Measurements from ENCODE around the gene ARL14EP.

DNA sequence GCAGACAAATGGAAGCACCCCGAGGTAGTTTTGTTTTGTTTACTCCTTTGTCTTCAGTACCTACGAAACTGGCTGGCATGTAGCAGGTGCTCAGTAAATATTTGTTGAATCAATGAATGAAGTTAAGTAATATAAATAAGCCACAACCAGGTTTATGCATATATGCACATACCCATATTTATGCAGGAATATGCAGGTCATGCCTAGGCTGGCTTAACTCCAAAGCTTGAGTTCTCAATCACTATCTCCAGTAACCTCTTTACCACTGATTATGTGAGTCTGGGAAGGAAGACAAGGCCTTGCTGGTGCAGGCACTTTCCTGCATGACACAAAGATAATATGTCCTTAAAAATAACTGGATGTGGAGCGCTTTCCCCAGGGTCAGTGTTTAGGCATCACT, 27.5 kb downstream of the ARL14EP start:
- TF ChIP-seq, protein P1, sequence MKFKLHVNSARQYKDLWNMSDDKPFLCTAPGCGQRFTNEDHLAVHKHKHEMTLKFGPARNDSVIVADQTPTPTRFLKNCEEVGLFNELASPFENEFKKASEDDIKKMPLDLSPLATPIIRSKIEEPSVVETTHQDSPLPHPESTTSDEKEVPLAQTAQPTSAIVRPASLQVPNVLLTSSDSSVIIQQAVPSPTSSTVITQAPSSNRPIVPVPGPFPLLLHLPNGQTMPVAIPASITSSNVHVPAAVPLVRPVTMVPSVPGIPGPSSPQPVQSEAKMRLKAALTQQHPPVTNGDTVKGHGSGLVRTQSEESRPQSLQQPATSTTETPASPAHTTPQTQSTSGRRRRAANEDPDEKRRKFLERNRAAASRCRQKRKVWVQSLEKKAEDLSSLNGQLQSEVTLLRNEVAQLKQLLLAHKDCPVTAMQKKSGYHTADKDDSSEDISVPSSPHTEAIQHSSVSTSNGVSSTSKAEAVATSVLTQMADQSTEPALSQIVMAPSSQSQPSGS (CRISPR knock-in tag; IDR thresholded peaks at IDR 0.05; ENCODE audit: borderline replicate concordance, low read depth): no peak
- TF ChIP-seq, protein P2, sequence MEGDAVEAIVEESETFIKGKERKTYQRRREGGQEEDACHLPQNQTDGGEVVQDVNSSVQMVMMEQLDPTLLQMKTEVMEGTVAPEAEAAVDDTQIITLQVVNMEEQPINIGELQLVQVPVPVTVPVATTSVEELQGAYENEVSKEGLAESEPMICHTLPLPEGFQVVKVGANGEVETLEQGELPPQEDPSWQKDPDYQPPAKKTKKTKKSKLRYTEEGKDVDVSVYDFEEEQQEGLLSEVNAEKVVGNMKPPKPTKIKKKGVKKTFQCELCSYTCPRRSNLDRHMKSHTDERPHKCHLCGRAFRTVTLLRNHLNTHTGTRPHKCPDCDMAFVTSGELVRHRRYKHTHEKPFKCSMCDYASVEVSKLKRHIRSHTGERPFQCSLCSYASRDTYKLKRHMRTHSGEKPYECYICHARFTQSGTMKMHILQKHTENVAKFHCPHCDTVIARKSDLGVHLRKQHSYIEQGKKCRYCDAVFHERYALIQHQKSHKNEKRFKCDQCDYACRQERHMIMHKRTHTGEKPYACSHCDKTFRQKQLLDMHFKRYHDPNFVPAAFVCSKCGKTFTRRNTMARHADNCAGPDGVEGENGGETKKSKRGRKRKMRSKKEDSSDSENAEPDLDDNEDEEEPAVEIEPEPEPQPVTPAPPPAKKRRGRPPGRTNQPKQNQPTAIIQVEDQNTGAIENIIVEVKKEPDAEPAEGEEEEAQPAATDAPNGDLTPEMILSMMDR (IDR thresholded peaks at IDR 0.05): no peak
- TF ChIP-seq GRHL2 (CRISPR knock-in tag; IDR thresholded peaks at IDR 0.05; ENCODE audit: insufficient replicate concordance, severe bottlenecking): no peak
- TF ChIP-seq, protein P3, sequence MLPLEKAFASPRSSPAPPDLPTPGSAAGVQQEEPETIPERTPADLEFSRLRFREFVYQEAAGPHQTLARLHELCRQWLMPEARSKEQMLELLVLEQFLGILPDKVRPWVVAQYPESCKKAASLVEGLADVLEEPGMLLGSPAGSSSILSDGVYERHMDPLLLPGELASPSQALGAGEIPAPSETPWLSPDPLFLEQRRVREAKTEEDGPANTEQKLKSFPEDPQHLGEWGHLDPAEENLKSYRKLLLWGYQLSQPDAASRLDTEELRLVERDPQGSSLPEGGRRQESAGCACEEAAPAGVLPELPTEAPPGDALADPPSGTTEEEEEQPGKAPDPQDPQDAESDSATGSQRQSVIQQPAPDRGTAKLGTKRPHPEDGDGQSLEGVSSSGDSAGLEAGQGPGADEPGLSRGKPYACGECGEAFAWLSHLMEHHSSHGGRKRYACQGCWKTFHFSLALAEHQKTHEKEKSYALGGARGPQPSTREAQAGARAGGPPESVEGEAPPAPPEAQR (CRISPR knock-in tag; IDR thresholded peaks at IDR 0.05): no peak
- TF ChIP-seq SP1 (CRISPR knock-in tag; conservative IDR thresholded peaks at IDR 0.05): no peak
- TF ChIP-seq RELA (CRISPR knock-in tag; IDR thresholded peaks at IDR 0.05; ENCODE audit: borderline replicate concordance): no peak
- TF ChIP-seq, protein P4, sequence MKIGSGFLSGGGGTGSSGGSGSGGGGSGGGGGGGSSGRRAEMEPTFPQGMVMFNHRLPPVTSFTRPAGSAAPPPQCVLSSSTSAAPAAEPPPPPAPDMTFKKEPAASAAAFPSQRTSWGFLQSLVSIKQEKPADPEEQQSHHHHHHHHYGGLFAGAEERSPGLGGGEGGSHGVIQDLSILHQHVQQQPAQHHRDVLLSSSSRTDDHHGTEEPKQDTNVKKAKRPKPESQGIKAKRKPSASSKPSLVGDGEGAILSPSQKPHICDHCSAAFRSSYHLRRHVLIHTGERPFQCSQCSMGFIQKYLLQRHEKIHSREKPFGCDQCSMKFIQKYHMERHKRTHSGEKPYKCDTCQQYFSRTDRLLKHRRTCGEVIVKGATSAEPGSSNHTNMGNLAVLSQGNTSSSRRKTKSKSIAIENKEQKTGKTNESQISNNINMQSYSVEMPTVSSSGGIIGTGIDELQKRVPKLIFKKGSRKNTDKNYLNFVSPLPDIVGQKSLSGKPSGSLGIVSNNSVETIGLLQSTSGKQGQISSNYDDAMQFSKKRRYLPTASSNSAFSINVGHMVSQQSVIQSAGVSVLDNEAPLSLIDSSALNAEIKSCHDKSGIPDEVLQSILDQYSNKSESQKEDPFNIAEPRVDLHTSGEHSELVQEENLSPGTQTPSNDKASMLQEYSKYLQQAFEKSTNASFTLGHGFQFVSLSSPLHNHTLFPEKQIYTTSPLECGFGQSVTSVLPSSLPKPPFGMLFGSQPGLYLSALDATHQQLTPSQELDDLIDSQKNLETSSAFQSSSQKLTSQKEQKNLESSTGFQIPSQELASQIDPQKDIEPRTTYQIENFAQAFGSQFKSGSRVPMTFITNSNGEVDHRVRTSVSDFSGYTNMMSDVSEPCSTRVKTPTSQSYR (CRISPR knock-in tag; IDR thresholded peaks at IDR 0.05): no peak
- TF ChIP-seq, protein P5, sequence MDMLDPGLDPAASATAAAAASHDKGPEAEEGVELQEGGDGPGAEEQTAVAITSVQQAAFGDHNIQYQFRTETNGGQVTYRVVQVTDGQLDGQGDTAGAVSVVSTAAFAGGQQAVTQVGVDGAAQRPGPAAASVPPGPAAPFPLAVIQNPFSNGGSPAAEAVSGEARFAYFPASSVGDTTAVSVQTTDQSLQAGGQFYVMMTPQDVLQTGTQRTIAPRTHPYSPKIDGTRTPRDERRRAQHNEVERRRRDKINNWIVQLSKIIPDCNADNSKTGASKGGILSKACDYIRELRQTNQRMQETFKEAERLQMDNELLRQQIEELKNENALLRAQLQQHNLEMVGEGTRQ (CRISPR knock-in tag; IDR thresholded peaks at IDR 0.05): no peak
- no peak for TF ChIP-seq NFYB (CRISPR knock-in tag; conservative IDR thresholded peaks at IDR 0.05; ENCODE audit: low read depth)
- TF ChIP-seq TCF7 (CRISPR knock-in tag; IDR thresholded peaks at IDR 0.05; ENCODE audit: low read depth): no peak
- TF ChIP-seq CBFB (CRISPR knock-in tag; IDR thresholded peaks at IDR 0.05; ENCODE audit: low read depth): no peak
- TF ChIP-seq, protein P6, sequence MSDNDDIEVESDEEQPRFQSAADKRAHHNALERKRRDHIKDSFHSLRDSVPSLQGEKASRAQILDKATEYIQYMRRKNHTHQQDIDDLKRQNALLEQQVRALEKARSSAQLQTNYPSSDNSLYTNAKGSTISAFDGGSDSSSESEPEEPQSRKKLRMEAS (CRISPR knock-in tag; IDR thresholded peaks at IDR 0.05): no peak

Data from WTC11 (cell line).